NCI-H2171 treated with DMSO at 0.1 percent for 48 hours (cell line): ENCODE data around the gene PSRC1.
A peak's percentile ranks its signal among the peaks of the same experiment; 100 is the strongest.
"Not testable (repeated sequence)": the region's sequence is repeated elsewhere in the genome, so short reads cannot be mapped to it uniquely, and the experiment has no call there.

ENCODE experiments used
- DNase-seq: peaks from one replicate; lab custom pipeline; 2025; lab: John Stamatoyannopoulos, UW

Gene PSRC1

DNA sequence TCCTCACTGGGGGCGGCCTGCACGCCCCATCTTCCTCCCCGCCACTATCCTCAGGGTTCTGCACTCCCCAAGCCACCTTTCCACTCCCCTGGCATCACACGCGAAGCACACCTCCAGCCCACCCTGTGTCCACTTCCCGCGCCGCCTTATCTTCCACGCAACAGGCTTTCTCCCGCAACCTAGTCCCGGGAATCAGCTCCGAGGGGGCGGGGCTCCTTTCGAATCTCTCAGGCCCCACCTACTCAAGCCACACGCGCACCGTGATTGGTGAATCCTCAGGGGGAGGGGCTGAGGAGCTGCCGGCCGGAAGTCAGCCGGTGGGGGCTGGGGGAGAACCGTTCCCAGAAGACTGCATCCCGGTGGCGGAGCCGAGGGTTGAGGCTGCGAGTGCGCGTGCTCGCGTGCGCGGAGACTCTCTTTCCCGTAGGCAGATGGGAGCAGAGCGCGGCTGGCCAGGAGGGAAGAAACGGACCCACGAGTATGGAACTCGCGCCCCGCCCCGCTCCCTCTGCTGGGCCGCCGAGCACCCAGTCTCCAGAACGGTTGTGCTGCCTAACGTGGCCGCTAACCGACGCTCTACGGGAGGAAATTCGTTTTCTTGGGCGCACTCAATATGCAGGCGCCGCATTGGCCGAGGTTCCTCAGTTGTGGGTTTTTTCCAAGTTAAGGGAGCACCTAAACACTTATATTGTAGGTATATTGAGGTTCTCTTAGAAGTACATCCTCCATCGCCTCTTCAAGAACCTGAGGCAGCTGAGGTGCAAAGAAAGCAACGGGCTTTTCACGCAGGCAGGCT, at the start of gene PSRC1:
PSRC1 (minus strand) TSS at position 194 of the 796 bp plus-strand sequence.
- peak; percentile 97 for DNase-seq

DNA sequence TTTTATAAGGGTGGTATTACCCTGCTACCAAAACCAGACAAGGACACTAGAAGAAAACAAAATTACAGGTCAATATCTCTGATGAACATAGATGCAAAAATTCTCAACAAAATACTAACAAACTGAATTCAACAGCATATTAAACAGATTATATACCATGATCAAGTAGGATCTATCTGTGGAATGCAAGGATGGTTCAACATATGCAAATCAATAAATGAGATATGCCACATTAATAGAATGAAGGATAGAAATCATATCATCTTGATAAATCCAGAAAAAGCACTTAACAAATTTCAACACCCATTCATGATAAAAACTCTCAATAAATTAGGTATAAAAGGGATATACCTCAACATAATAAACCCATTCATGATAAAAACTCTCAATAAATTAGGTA, 48.2 kb upstream of the PSRC1 start:
- no peak for DNase-seq

DNA sequence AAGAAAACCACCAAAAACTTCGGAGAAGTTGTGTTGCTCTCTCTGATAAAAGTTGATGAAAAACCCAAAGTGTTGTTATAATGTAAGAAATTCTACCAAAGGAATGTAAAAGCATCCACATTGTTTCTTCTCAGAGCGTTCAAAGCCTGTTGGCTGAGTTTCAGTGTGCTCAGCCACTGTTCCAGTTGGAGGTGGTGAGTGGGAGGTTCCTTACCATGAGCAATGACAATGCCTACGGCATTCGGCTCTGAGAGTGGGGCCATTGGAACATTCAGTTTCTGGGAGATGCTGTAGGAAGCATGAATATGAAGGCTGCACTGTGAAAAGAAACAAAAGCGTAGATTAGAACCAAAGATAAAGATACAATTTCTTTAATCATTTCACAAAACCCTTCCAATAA, 44.3 kb upstream of the PSRC1 start:
- DNase-seq, result no peak

DNA sequence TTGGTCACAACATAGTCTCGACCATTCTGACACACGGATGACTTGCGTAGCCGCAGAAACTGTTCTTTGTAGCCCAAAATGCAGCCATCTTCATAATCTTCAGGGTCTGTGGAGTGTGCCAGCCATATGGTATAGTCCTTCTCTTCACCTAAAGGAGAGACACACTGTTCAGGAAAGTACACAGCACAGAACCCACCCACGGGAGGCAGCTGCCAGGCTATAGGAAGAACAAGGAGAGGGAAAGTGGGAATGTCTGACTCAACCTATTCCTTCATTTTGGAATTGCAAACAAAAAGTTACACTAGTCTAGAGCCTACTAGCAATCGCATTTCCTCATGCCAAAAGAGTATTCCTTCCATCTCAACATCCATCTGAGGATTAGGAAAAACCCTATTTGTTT, 40.0 kb upstream of the PSRC1 start:
- DNase-seq, result no peak

DNA sequence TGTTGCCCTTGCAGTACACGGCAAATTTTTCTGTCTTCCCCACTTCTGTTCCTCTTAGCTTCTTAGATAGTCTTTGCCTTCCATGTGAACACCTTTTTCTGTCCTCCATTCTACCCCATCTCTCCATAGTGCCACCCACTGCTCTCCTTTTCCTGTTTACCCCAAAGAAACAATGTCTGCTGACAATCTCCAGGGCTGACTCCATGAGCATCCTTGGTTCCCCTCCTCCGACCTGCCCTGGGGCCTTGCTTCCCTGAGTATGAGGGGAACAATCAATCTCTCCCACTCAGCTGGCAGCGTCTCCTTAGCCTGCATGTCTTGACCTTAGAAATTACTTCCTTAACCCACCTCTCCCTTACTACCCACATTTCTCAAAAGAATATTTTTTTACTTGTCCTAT, 36.2 kb upstream of the PSRC1 start:
- DNase-seq, result no peak

DNA sequence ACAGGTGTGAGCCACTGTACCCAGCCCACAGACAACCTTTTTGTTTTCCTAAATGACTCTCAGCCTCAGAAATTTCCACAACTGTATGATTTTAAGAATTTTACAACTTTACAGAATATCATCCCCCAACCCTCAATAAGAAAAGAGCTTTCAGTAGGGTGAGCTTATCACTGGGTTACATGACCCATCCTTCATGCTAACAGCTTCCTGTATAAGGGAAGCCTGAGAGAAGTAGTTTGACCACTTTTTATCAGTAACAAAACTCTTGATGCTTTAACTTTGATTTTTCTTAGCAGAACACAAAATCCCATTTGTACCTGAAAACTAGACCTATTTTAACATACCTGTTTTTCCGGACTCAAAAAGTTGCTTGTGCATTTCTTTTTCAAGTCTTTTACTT, 33.6 kb upstream of the PSRC1 start:
- DNase-seq, result no peak

DNA sequence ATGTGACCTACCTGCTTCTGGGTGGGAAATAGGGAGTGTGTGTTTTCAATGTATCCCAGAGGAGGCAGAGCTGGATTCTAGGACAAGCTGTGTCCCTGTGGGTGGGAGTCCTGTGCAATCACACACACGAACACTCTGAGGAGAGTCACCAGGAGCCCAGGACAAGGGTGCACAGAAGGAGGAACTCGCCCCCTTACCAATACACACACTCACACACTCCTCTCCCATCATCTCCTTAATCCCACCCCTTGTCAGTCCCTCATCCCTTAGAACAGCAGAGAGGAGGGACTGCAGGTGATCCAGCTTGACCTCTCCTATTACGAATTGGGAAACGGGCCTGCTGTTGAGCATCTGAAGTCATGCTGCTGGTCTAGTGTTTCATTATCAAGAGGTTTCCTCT, 32.3 kb upstream of the PSRC1 start:
- no peak for DNase-seq

DNA sequence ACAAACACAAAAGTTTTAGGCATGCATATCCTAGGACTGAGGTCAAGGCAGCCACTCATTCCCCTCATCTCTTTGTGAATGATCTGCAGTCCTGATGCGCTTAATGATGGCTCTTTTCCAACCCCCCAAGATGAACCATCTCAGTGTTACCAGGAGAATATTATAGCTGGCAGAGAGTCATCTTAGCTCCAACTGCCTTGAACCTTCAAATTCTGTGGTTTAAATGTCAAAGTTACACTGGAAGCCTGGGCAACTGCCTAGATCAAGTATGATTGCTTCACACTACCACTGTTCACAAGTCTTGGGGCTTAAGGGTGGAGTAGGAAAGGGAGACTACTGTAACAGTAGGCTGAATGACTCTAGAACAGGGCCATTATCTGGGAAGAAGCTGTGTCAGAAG, 31.9 kb upstream of the PSRC1 start:
- DNase-seq, result no peak

DNA sequence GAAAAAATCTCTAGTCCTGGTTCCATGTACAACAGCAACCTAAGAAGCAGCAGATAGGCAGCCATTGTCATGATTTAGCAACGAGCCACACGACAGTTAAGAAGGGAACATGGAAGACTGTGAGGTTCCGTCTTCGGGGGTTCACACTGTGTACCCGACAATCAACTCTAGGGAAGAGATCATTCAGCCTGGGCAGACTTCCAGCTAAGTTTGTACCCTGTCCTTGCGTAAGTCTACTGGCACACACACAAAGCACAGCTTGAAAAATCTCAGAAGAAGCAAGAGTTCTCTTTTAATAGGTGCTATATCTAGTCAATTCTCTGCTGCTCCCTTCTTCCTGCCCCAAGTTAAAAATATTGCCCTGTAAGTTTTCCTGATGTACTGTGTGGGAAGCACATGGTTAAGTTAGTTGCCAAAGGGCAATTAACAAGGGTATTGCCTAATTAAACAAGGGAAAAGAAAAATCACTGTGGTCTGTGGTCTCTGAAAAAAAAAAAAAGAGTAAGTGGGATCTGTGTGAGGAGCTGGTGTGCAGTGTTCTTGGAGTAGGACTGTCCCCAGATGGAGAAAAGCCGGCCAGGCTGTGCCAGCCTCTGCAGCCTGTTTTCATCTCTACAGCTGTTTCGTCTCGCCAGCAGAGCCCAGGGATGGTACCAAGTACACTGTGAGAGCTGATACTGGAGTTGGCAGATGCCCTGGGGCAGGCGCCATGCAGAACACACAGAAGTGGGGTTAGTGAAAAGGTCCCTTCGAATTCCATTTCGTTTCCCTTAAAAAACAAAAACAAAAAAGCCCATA, 30.2 kb upstream of the PSRC1 start:
- peak; percentile 77 for DNase-seq

DNA sequence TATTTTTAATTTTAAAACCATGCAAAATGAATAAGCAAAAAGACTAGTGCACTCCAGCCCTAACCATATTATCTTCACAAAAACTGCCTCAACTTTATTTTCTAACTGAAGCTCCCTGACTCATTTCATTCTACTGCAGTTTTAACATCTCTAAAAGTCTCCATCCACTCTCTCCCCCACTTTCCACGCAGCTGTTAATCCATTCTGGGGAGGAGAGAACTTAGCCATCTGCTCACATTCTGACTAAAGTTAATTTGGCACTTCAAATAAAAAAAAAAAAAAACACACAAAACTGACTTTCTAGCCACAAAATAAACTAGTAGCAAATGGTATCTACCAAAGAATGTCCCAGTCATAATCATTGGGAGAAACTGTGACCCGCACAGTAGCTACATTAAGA, 29.3 kb upstream of the PSRC1 start:
- peak; percentile 76 for DNase-seq

DNA sequence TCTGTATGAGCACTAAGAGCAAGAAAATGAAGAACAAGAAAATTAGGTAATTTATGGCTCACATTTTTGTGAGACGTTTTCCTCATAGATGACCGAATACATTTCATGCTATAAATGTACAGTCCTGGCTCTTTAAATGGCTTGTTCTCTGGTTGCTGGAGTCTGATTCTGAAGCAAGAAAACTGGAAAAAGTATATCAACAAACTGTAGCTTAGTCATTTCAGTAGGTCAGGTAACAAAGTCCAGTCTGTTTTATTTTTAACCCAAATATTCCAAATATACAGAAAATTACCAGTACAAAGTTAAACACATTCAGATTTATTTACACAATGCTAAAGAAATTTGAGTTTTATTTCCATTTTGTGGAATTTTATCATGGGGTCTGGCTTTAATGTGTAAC, 26.4 kb upstream of the PSRC1 start:
- DNase-seq, result no peak

DNA sequence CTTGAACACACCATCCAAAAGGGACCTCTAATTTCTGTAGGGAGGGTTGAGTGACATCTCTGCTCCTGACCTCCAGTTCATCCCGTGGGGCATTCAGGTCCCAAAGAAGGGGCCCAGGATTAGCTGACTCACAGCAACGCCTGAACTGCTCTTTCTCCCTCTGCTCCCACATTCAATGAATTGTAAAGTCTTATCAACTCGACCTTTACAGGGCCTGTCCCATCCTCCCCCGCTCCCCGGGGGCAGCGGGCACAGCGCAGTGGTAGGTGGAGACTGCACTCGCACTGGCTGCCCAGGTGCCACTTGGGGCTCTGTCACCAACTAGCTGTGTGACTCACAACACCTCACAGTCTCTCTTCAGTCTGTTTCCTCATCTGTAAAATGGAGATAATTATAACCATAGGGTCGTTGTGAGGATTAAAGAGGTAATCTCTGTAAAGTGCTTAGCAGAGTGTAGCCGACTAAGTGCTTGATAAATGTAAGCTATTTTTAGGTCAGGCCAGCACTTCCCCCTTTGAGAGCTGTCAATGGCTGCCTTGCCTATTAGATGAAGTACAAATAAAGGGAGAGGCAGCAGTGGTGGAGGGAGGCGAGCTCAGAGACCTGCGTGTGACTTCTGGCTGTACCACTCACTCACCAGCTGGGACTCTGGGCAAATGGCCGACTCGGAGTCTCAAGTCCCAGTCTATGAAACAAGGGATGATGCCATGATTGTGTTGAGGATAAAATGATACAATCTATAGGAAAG, 24.5 kb upstream of the PSRC1 start:
- DNase-seq, result peak; percentile 18

DNA sequence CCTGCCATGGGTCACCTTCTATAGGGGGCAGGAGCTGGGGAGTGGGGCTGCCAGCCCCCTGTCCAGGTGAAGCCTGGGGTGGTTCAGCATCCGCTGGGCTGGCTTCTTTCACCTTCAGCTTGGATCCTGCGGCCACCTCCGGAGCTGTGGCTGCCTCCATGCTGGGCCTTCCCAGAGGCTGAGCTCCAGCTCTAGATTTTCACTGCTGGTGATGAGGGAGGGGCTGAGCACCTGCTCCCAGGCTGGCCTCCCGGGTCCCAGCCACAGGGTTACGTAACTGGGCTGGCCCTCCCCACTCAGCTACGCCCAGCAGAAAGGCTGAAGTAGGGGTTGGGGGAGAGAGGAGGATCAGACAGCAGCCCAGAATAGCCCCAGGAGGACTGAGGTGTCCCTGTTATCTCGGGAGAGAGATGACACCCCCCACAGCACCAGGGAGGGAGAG, 23.9 kb upstream of the PSRC1 start, which contains the start of gene MYBPHL:
MYBPHL (minus strand) TSS at position 180 of the 442 bp plus-strand sequence; CDS start at position 160, 20 bp downstream.
- peak; percentile 17 for DNase-seq

DNA sequence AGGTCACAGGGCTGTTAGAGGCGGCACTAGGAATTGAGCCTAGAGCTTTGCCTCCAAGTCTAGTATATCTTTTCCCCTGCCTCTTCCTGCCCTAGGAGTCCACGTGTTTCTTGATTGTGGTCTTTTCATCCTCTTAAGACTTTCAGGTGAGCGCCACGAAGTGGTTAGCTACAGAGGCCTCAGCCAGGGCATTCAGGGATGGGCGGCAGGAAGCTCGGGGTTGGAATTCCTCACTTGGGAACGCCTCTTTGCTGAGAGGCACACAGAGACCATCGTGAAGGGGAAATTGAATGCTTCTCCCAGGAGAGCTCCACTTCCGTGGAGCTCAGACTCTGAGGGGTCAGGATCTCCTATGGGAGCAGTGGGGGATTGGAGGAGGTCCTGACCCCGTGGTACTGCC, 23.0 kb upstream of the PSRC1 start:
- not testable (repeated sequence) for DNase-seq

DNA sequence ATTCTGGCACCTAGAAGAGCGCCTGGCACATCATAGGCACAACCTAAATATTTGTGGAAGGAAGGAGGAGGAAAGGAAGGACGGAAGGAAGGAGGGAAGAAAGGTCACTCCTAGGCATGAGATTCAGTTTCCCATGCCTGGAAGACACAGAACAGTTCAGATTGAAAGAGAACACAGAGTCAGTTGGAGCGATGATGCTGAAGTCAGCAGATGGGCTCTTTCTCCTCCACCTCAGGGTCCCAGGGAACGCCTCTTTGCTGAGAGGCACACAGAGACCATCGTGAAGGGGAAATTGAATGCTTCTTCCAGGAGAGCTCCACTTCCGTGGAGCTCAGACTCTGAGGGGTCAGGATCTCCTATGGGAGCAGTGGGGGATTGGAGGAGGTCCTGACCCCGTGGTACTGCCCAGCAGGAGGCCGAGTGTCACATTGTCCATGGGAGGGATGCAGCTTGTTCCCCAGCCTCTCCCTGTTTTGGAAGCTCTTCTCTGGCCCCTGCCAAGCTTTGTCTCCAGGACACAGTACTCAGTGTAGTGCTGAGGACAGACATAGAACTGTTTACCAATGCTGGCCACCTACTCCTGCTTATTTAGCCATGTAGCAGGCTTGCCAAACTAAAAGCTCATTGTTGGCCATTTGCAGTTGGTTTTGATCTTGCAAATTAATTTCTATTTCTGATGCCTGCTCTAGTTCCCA, 21.4 kb upstream of the PSRC1 start:
- no peak for DNase-seq

DNA sequence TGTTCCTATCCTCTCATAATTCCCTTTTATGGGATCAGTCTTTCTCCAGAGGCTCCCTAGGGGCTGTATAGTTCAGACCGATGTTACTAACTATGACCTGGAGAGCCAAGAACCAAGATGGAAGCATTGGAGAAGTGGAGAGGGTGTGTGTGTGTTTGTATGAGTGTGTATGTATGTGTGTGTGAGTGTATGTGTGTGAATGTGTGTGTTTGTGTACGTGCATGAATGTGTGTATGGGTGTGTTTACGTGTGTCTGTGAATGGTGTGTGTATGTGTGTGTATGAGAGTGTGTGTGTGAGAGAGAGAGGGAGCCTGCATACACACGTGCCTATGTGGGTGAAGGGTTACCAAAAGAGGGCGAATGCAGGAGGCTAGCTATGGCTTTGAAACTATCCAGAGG, 18.9 kb upstream of the PSRC1 start:
- no peak for DNase-seq

DNA sequence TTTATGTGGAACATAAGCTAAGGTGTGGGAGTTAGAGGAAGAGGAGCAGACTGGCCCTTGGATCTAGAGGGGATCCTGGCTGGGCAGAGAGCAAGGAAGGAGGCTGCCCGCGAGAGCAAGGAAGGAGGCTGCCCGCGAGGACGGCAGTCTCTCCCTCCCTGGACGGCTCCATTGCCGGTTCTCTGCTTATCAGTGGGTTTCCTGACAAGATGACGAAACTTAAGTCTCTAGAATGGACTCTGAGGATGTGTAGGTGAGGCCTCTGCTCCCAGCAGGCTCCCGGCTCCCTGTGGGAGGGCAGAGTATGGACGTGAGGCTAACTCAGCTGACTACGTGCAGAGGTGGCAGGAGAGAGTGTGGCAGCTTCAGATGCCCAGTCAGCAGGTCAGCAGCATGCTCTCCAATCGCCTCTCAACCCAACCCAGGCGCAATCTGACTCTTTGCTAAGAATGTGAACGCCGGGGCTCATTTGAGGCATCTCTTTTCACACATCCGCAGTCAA, 17.8 kb upstream of the PSRC1 start:
- no peak for DNase-seq

DNA sequence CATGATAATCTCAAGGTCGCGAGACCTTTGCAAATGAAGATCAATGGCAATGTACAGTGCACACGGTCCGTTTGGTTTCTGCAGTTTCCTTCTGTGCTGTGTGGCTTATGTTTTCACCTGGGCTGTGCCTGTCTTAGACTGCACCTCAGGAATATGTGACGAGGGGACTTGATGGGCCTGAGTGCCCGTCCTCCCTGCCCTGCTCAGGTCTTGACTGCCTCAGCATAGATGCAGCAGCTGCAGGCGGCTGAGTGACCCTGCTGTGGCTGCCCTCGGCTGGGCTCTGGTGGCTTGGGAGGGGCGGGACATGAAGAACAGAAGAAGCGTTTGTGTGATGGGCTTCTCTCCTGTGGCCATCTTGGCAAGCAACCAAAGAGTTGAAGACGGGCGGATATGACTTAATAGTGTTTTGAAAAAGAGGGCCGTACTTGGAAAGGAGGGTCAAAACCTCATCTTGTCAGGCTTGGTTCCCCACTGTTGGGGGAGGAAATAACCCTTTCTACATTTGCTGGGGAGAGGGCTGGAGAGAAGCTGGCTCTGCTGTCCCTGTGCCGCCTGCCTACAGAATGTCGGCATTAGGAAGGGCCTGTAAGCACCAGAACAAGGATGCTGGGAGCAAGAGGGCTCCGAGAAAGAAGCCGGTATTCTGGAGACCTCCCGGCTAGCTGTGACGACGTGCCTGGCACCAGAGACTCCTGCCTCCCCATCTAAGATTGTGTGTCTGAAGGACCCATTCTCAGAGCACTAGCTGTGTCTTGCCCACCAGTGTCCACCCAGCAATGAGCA, 16.8 kb upstream of the PSRC1 start:
- DNase-seq, result no peak

DNA sequence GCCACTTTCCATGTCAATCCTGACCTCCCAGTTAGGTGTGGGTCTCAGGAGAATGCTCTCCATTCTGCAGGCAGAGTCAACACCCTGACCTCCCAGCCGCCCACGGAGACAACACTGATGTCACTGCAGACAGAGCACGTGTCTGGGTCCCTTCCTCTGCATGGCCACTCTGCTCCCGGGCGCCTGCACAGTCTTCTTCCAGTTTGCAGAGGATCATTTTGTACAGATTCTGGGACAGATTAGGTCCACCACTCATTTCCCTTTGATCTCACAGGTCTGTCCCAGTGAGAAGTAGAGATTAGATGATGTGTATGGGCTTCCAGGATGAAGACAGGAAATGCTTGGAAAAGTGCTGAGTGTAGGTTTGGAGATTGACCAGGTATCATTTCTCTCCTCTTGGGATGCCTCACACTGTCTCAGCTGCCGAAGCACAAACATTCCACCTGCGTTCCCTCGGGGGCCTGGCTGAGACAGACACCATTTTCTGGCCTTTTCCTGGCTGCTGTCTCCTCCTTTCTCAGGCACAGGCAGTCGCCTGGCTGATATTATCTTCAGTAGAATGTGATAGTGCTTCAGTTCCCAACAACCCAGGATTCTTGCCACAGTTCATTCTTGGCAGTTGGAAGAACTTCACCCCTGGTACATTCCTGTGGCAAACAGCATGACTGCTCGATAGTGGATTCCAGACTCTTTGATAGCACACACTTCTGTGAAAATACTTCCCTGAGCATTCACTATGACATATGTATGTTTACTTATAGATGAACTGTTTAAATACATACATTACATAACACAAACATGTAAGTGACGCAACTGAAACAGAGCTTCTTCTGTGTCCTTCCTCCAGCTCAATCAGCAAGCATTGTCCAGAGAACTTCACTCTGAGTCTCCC, 16.0 kb upstream of the PSRC1 start:
- peak; percentile 35 for DNase-seq

DNA sequence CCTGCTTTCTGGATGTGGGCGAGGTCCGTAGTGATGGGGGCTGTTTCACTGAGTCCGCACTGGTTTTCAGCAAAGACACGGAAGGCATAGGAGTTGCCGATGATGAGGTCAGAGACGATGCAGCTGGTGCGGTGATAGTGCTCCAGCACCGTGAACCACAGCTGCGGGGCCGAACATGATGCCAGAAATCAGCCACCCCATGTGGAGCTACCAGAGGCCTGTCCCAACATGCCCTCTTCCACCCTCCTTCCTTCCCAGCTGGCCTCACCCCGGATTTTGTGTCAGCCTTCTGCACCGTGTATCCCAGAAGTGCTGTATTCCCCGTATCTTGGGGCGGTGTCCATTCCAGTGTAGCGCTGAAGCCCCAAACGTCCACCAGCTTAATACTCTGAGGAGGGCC, 13.8 kb upstream of the PSRC1 start:
- peak; percentile 95 for DNase-seq
